HEK293 (cell line): ENCODE results near the gene C19orf12.

ENCODE experiments used
- CTCF ChIP-seq: fragments of 450-650 bp; formaldehyde crosslinking; IDR thresholded peaks from 2 replicates; pipeline ENCODE4 v1.5.1; 2016; ENCODE audit warnings: missing biosample characterization, missing genetic modification characterization
- PRDM10 ChIP-seq: fragments of 450-650 bp; formaldehyde crosslinking; IDR thresholded peaks from 2 replicates; pipeline ENCODE4 v1.5.1; 2016; ENCODE audit warnings: missing biosample characterization, missing genetic modification characterization
- SALL2 ChIP-seq: fragments of 450-650 bp; formaldehyde crosslinking; IDR thresholded peaks from 2 replicates; pipeline ENCODE4 v1.5.0; 2017; ENCODE audit warnings: missing biosample characterization, mild to moderate bottlenecking, missing genetic modification characterization, borderline replicate concordance
- YY1 ChIP-seq: fragments of 450-650 bp; formaldehyde crosslinking; IDR thresholded peaks from 2 replicates; pipeline ENCODE4 v1.5.1; 2018; ENCODE audit warnings: missing biosample characterization, missing genetic modification characterization
- ZBTB49 ChIP-seq: fragments of 450-650 bp; formaldehyde crosslinking; IDR thresholded peaks from 2 replicates; pipeline ENCODE4 v1.5.1; 2016; ENCODE audit warnings: missing biosample characterization, missing genetic modification characterization, low read depth
- ZFP3 ChIP-seq: fragments of 450-650 bp; formaldehyde crosslinking; IDR thresholded peaks from 2 replicates; pipeline ENCODE4 v1.5.1; 2016; ENCODE audit warnings: low read depth, missing biosample characterization, missing genetic modification characterization
- ZNF138 ChIP-seq: fragments of 450-650 bp; formaldehyde crosslinking; IDR thresholded peaks from 2 replicates; pipeline ENCODE4 v1.5.1; 2016; ENCODE audit warnings: missing biosample characterization, missing genetic modification characterization, borderline replicate concordance
- ZNF202 ChIP-seq: fragments of 450-650 bp; formaldehyde crosslinking; IDR thresholded peaks from 2 replicates; pipeline ENCODE4 v1.5.1; 2016; ENCODE audit warnings: missing biosample characterization, missing genetic modification characterization, borderline replicate concordance
- ZNF24 ChIP-seq: fragments of 450-650 bp; formaldehyde crosslinking; IDR thresholded peaks from 2 replicates; pipeline ENCODE4 v1.5.1; 2016; ENCODE audit warnings: missing biosample characterization, missing genetic modification characterization
- ZNF280D ChIP-seq: fragments of 450-650 bp; formaldehyde crosslinking; IDR thresholded peaks from 2 replicates; pipeline ENCODE4 v1.5.1; 2016; ENCODE audit warnings: missing biosample characterization, missing genetic modification characterization
- ZNF704 ChIP-seq: fragments of 450-650 bp; formaldehyde crosslinking; IDR thresholded peaks from 2 replicates; pipeline ENCODE4 v1.5.1; 2016; ENCODE audit warnings: missing biosample characterization, missing genetic modification characterization
- ZNF707 ChIP-seq: fragments of 450-650 bp; formaldehyde crosslinking; IDR thresholded peaks from 2 replicates; pipeline ENCODE4 v1.5.1; 2016; ENCODE audit warnings: missing biosample characterization, missing genetic modification characterization
- ZNF777 ChIP-seq: fragments of 450-650 bp; formaldehyde crosslinking; IDR thresholded peaks from 2 replicates; pipeline ENCODE4 v1.5.1; 2017; ENCODE audit warnings: missing biosample characterization, missing genetic modification characterization, borderline replicate concordance

GRCh38 chr19:29662278-29662603 is 52.8 kb downstream of the C19orf12 start:
- no peak for TF ChIP-seq CTCF
- TF ChIP-seq ZNF777 (tag by site-specific recombination) = no peak
- TF ChIP-seq ZNF707 (tag by site-specific recombination) = no peak
- no peak for TF ChIP-seq YY1 (tag by site-specific recombination)
- no peak for TF ChIP-seq ZFP3 (tag by site-specific recombination)
- no peak for TF ChIP-seq ZNF202 (tag by site-specific recombination)
- TF ChIP-seq ZBTB49 (tag by site-specific recombination) = no peak
- TF ChIP-seq ZNF24 (tag by site-specific recombination) = no peak
- no peak for TF ChIP-seq ZNF280D (tag by site-specific recombination)
- no peak for TF ChIP-seq PRDM10 (tag by site-specific recombination)
- no peak for TF ChIP-seq ZNF138 (tag by site-specific recombination)
- no peak for TF ChIP-seq SALL2 (tag by site-specific recombination)
- no peak for TF ChIP-seq ZNF704 (tag by site-specific recombination)
